A549 (cell line): ENCODE data around the gene RPS6KA2. TPM values are rescaled to one million over a fixed set of nuclear protein-coding genes. Genes with fewer than 3 reads are reported as not detected.

Source experiments
- ATAC-seq, 2 experiments: fragments of 200-7000 bp in 1 of 2; fragments of >200 bp in 1 of 2; cut with Nextera tagmentation in 1 of 2; cut with Tn5 transposase in 1 of 2; 3 replicates each; pipeline versions ENCODE4 v1.8.0 to v1.9.1; 2018 to 2020; ENCODE audit warnings: mild to moderate bottlenecking in 1 of 2, moderate library complexity in 1 of 2
- CTCF ChIA-PET: fragments of 300-600 bp; sonication (Branson Sonifier 250); formaldehyde crosslinking; extraction: SDS; loops from one replicate; lab custom pipeline; 2021; ENCODE audit warnings: antibody characterized with exemption, inconsistent platforms; lab: Yijun Ruan, JAX
- POLR2A ChIA-PET: fragments of 350-600 bp; formaldehyde crosslinking; extraction: SDS; loops from one replicate; lab custom pipeline; 2021; ENCODE audit warnings: antibody characterized with exemption, inconsistent platforms; lab: Yijun Ruan, JAX
- DNase-seq, 2 experiments: peaks; one replicate each; pipeline versions ENCODE4 v3.0.0 to v3.0.0-alpha.2; 2011 to 2016; ENCODE audit warnings: low read depth in 1 of 2, low spot score in 1 of 2
- FAIRE-seq: peaks from 2 replicates; lab custom pipeline; 2011; peaks lifted over from hg19 to GRCh38; lab: Jason Lieb, UNC
- H3K27ac ChIP-seq, 2 experiments: fragments of >200 bp; sonication (Bioruptor Twin); formaldehyde crosslinking; 3 replicates each; pipeline ENCODE4 v1.5.1; 2016 to 2017
- H3K4me1 ChIP-seq: fragments of >200 bp; sonication (Bioruptor Twin); formaldehyde crosslinking; 3 replicates; pipeline ENCODE4 v1.6.1; 2016
- H3K4me2 ChIP-seq: fragments of >200 bp; sonication (Bioruptor Twin); formaldehyde crosslinking; 3 replicates; pipeline ENCODE4 v1.6.1; 2016
- H3K4me3 ChIP-seq: fragments of >200 bp; sonication (Bioruptor Twin); formaldehyde crosslinking; 3 replicates; pipeline ENCODE4 v1.5.1; 2016
- H3K9me3 ChIP-seq: fragments of >200 bp; sonication (Bioruptor Twin); formaldehyde crosslinking; 3 replicates; pipeline ENCODE4 v1.6.1; 2016
- CBX2 ChIP-seq: fragments of 200-600 bp; sonication (generic); IDR thresholded peaks from 2 replicates; pipeline ENCODE4 v1.6.1; 2016; ENCODE audit warnings: low read depth, mild to moderate bottlenecking, borderline replicate concordance
- E2F6 ChIP-seq: IDR thresholded peaks from 2 replicates; pipeline ENCODE4 v1.6.1; 2012; ENCODE audit warnings: low read depth, borderline replicate concordance
- ELK1 ChIP-seq: fragments of 150-350 bp; IDR thresholded peaks from 2 replicates; pipeline ENCODE4 v1.6.1; 2014; ENCODE audit warnings: low read depth, mild to moderate bottlenecking, low read length
- ESRRA ChIP-seq: fragments of 150-350 bp; IDR thresholded peaks from 2 replicates; pipeline ENCODE4 v1.6.1; 2014; ENCODE audit warnings: mild to moderate bottlenecking, low read length, borderline replicate concordance
- FOXS1 ChIP-seq: fragments of 250-450 bp; sonication (Bioruptor Pico); IDR thresholded peaks from 2 replicates; pipeline ENCODE4 v1.5.0; 2020; ENCODE audit warnings: mild to moderate bottlenecking, moderate library complexity
- HOXA7 ChIP-seq: fragments of 250-450 bp; sonication (Bioruptor Pico); IDR thresholded peaks from 2 replicates; pipeline ENCODE4 v1.5.0; 2020; ENCODE audit warnings: mild to moderate bottlenecking, moderate library complexity
- HOXB13 ChIP-seq: fragments of 250-450 bp; sonication (Bioruptor Pico); IDR thresholded peaks from 2 replicates; pipeline ENCODE4 v1.5.0; 2020; ENCODE audit warnings: low read depth, mild to moderate bottlenecking, moderate library complexity
- MAX ChIP-seq: IDR thresholded peaks from 2 replicates; pipeline ENCODE4 v1.6.1; 2012
- MAZ ChIP-seq: fragments of 150-350 bp; IDR thresholded peaks from 2 replicates; pipeline ENCODE4 v1.6.1; 2014; ENCODE audit warnings: antibody characterized with exemption, low read depth, low read length, borderline replicate concordance
- PBX3 ChIP-seq: IDR thresholded peaks from 2 replicates; pipeline ENCODE4 v1.6.1; 2012
- PHF8 ChIP-seq: fragments of 200-600 bp; sonication (generic); IDR thresholded peaks from 2 replicates; pipeline ENCODE4 v1.6.1; 2016; ENCODE audit warnings: low read depth, mild to moderate bottlenecking, antibody characterized with exemption, moderate library complexity, borderline replicate concordance
- POLR2AphosphoS2 ChIP-seq: conservative IDR thresholded peaks from 2 replicates; pipeline ENCODE4 v1.6.1; 2012; ENCODE audit warnings: low read length, improper control_type of control experiment, inconsistent platforms
- RAD21 ChIP-seq, 2 experiments: fragments of >200 bp in 1 of 2; sonication (Bioruptor Twin) in 1 of 2; formaldehyde crosslinking in 1 of 2; IDR thresholded peaks in 1 of 2; conservative IDR thresholded peaks in 1 of 2; 2 replicates in 1 of 2; 3 replicates in 1 of 2; pipeline ENCODE4 v1.6.1; 2012 to 2018; ENCODE audit warnings: inconsistent platforms in 1 of 2
- RNF2 ChIP-seq: fragments of 200-600 bp; sonication (generic); IDR thresholded peaks from 2 replicates; pipeline ENCODE4 v1.6.1; 2016; ENCODE audit warnings: low read depth, mild to moderate bottlenecking, antibody characterized with exemption, moderate library complexity, borderline replicate concordance
- SMC3 ChIP-seq: fragments of >200 bp; sonication (Bioruptor Twin); formaldehyde crosslinking; IDR thresholded peaks from 3 replicates; pipeline ENCODE4 v1.6.1; 2018; ENCODE audit warnings: inconsistent platforms
- USF2 ChIP-seq: fragments of 450-650 bp; IDR thresholded peaks from 2 replicates; pipeline ENCODE4 v1.6.1; 2014; ENCODE audit warnings: antibody characterized with exemption
- ZC3H11A ChIP-seq: fragments of 450-650 bp; IDR thresholded peaks from 2 replicates; pipeline ENCODE4 v1.6.1; 2014; ENCODE audit warnings: antibody characterized with exemption, mild to moderate bottlenecking
- WGBS: methylation state at CpG from one replicate; pipeline ENCODE4 v1.1.6; 2017; ENCODE audit errors: missing lambda C conversion rate; 5-methylcytosine and 5-hydroxymethylcytosine counted together
- polyA plus RNA-seq, 4 experiments: library from polyadenylated mRNA; depleted of rRNA in 3 of 4; stranded (reverse); fragments of >200 nt; fragmentation: RNase III in 1 of 4; extraction: RNeasy Plus Mini Kit Qiagen cat#74134 plus additional on column Dnase treatment in 1 of 4; gene quantifications; 2 replicates in 3 of 4; 3 replicates in 1 of 4; pipeline ENCODE4 v1.2.3, GENCODE V29; 2011 to 2017
- TF ChIP-seq, protein P1 (sequence below): fragments of >200 bp; sonication (Bioruptor Twin); formaldehyde crosslinking; IDR thresholded peaks from 3 replicates; pipeline ENCODE4 v1.6.1; 2016
- TF ChIP-seq, protein P2 (sequence below): fragments of 200-600 bp; sonication (generic); IDR thresholded peaks from 2 replicates; pipeline ENCODE4 v1.6.1; 2016; ENCODE audit warnings: antibody characterized with exemption, mild to moderate bottlenecking, moderate library complexity

RPS6KA2 gene
- polyA plus RNA-seq, 2 of the 4 experiments (the other 2 are of a cell fraction): 0.19 TPM; not detected in 1

DNA sequence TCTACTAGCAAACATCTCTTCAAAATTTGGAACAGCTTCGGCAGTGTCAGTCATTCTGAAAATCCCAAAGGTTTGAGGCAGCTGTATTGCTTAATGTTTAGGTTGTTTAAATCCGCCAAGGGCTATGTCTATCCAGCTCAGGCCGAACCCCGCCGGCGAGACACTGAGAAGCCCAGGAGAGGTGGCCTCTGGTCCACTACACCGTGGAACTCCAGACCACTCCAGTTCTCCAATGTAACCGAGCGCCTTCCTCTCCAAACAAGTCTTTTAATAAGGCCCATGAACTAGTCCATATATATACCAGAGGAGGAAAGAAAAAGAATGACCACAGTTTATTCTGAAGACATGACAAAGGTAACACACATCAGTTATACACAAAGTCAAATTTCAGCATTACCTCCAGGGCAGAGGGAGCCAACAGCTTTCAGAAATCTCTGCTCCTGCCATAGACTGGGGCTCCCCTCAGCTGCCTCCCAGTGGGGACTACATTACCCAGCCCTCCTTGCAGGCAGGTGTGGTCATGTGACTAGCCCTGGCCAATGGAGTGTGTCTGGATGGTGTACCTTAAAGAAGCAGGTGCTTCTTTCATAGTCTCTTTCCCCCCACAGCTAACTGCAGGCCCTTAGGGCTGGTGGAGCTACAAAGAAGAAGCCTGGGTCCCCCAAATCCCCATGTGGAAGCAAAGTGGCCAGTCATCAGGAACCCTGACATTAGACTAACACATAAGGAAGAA, 40.5 kb downstream of the RPS6KA2 start, which contains the start of gene RAMACL:
Gene RAMACL, minus strand, starts transcription at position 255 of the 733 bp plus-strand sequence. Its CDS starts 201 bp downstream, at position 54.
- 81% methylated on average over 9 of the region's 9 CpGs for WGBS
- CTCF ChIA-PET: no interaction called here
- H3K9me3 ChIP-seq: no peaks in the 10 kb centered on the region
- H3K4me1 ChIP-seq: no peaks in the 10 kb centered on the region
- H3K4me2 ChIP-seq: no peak within 1 kb of the TSS
- TF ChIP-seq POLR2AphosphoS2 (no peak), HOXB13 (CRISPR knock-in tag) (no peak), USF2 (peak; percentile 66), SMC3 (no peak)
- FAIRE-seq (no peak), ATAC-seq (peak; percentile 84 to 91), DNase-seq (peak; percentile 21 to 30)
- POLR2A ChIA-PET: no interaction called here
- H3K4me3 ChIP-seq: no peak within 1 kb of the TSS
- no peak within 1 kb of the TSS for H3K27ac ChIP-seq

- no peak for TF ChIP-seq CBX2
- TF ChIP-seq ESRRA: no peak
- TF ChIP-seq USF2: no peak
- TF ChIP-seq, protein P1, sequence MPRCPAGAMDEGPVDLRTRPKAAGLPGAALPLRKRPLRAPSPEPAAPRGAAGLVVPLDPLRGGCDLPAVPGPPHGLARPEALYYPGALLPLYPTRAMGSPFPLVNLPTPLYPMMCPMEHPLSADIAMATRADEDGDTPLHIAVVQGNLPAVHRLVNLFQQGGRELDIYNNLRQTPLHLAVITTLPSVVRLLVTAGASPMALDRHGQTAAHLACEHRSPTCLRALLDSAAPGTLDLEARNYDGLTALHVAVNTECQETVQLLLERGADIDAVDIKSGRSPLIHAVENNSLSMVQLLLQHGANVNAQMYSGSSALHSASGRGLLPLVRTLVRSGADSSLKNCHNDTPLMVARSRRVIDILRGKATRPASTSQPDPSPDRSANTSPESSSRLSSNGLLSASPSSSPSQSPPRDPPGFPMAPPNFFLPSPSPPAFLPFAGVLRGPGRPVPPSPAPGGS: no peak
- no peak for TF ChIP-seq E2F6
- no peak for TF ChIP-seq MAX
- TF ChIP-seq, all 56 proteins: peak for 0
- FAIRE-seq: no peak
- no peak overlapping the region for H3K4me3 ChIP-seq
- no peaks in the 10 kb centered on the region for H3K9me3 ChIP-seq
- POLR2A ChIA-PET: no interaction called here
- ATAC-seq: no peak
- H3K4me1 ChIP-seq: no peaks in the 10 kb centered on the region
- CTCF ChIA-PET: interaction anchor here (1.1 kb wide), 1 partner anchor 187 kb away, joined by 3 read pairs; no protein-coding TSS in a partner anchor
- no peak overlapping the region for H3K27ac ChIP-seq
- WGBS: 32% methylated on average over 12 of the region's 12 CpGs
- no peak for DNase-seq
- no peak overlapping the region for H3K4me2 ChIP-seq
Observed at GRCh38 chr6:166584853-166585429, 42.1 kb downstream of the RPS6KA2 start.

- FAIRE-seq: no peak
- Histone ChIP-seq H3K4me3 (no peak overlapping the region), H3K9me3 (no peaks in the 10 kb centered on the region), H3K4me1 (no peaks in the 10 kb centered on the region), H3K27ac (no peak overlapping the region), H3K4me2 (no peak overlapping the region)
- no peak for DNase-seq
- POLR2A ChIA-PET: no interaction called here
- CTCF ChIA-PET: interaction anchor here (1.1 to 1.2 kb wide), 2 partner anchors 11 to 187 kb away, joined by 3 to 4 read pairs; no protein-coding TSS in a partner anchor
- 27% methylated on average over 3 of the region's 3 CpGs for WGBS
- no peak for ATAC-seq
- TF ChIP-seq RAD21 (conservative IDR thresholded peaks at IDR 0.05 in 1 of 2, IDR thresholded peaks at IDR 0.05 in 1 of 2) (no peak), PBX3 (no peak), RNF2 (no peak), HOXA7 (no peak), FOXS1 (CRISPR knock-in tag) (no peak), PHF8 (no peak), MAZ (no peak), ELK1 (no peak), ZC3H11A (no peak)
- TF ChIP-seq, protein P2, sequence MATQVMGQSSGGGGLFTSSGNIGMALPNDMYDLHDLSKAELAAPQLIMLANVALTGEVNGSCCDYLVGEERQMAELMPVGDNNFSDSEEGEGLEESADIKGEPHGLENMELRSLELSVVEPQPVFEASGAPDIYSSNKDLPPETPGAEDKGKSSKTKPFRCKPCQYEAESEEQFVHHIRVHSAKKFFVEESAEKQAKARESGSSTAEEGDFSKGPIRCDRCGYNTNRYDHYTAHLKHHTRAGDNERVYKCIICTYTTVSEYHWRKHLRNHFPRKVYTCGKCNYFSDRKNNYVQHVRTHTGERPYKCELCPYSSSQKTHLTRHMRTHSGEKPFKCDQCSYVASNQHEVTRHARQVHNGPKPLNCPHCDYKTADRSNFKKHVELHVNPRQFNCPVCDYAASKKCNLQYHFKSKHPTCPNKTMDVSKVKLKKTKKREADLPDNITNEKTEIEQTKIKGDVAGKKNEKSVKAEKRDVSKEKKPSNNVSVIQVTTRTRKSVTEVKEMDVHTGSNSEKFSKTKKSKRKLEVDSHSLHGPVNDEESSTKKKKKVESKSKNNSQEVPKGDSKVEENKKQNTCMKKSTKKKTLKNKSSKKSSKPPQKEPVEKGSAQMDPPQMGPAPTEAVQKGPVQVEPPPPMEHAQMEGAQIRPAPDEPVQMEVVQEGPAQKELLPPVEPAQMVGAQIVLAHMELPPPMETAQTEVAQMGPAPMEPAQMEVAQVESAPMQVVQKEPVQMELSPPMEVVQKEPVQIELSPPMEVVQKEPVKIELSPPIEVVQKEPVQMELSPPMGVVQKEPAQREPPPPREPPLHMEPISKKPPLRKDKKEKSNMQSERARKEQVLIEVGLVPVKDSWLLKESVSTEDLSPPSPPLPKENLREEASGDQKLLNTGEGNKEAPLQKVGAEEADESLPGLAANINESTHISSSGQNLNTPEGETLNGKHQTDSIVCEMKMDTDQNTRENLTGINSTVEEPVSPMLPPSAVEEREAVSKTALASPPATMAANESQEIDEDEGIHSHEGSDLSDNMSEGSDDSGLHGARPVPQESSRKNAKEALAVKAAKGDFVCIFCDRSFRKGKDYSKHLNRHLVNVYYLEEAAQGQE: no peak
Observed at GRCh38 chr6:166584155-166584554, 42.9 kb downstream of the RPS6KA2 start.
